ENCODE data around the gene MADCAM1.

The MADCAM1 gene

DNA sequence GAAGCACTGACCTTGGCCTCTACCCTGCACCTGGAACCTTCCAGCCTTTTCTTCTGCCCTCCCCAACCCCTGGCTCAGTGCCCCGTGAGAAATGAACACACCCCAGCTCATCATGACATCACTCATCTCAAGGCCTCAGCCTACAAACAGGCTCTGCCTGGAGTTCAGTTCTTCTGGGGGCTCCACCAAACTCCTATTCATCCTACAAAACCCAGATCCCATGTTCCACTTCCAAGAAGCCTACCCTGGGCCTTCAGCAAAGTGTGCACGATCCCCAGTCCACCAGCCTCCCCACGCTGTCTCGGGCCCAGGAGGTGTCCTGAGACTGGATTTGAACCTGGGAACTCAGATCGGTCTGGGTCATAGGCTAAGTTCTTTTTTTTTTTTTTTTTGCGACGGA is 26.5 kb upstream of the MADCAM1 start:
- no peaks in the 10 kb centered on the region for H3K4me1 Mint-ChIP-seq
- H3K9me3 Mint-ChIP-seq: no peaks in the 10 kb centered on the region
- H3K36me3 Mint-ChIP-seq (ENCODE audit: low read depth): no peaks in the 10 kb centered on the region
- TF ChIP-seq, protein P1, sequence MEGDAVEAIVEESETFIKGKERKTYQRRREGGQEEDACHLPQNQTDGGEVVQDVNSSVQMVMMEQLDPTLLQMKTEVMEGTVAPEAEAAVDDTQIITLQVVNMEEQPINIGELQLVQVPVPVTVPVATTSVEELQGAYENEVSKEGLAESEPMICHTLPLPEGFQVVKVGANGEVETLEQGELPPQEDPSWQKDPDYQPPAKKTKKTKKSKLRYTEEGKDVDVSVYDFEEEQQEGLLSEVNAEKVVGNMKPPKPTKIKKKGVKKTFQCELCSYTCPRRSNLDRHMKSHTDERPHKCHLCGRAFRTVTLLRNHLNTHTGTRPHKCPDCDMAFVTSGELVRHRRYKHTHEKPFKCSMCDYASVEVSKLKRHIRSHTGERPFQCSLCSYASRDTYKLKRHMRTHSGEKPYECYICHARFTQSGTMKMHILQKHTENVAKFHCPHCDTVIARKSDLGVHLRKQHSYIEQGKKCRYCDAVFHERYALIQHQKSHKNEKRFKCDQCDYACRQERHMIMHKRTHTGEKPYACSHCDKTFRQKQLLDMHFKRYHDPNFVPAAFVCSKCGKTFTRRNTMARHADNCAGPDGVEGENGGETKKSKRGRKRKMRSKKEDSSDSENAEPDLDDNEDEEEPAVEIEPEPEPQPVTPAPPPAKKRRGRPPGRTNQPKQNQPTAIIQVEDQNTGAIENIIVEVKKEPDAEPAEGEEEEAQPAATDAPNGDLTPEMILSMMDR (IDR thresholded peaks at IDR 0.05; ENCODE audit: unreplicated experiment in 3 of 3): no peak
- H3K27me3 Mint-ChIP-seq (ENCODE audit: low read depth): peaks cover 11% of the 10 kb centered on the region
- no peak overlapping the region for H3K27ac Mint-ChIP-seq
- no peak overlapping the region for H3K4me3 Mint-ChIP-seq

DNA sequence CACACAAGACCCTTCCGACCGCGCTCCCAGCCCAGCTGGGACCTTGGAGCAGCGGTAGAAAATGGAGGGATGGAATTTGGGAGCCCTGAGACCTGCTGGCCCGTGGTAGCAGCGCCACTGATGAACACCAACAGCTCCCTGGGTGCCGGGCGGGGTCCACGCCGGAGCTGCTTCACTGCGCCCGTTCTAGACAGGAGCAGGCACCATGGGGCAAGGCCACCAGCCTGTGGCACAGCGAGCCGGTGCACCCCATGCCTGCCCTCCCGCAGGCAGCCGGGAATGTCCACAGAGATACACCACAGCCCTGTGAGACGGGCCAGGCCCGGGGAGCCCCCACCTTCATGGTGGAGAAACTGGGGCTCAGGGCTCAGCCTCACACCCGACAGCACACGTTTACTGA is 25.6 kb upstream of the MADCAM1 start:
- Mint-ChIP-seq H3K4me1 (no peaks in the 10 kb centered on the region), H3K27ac (no peak overlapping the region), H3K36me3 (ENCODE audit: low read depth) (no peaks in the 10 kb centered on the region), H3K27me3 (ENCODE audit: low read depth) (peaks cover 17% of the 10 kb centered on the region), H3K4me3 (no peak overlapping the region), H3K9me3 (no peaks in the 10 kb centered on the region)
- TF ChIP-seq, protein P1 (IDR thresholded peaks at IDR 0.05; ENCODE audit: unreplicated experiment in 3 of 3): no peak

DNA sequence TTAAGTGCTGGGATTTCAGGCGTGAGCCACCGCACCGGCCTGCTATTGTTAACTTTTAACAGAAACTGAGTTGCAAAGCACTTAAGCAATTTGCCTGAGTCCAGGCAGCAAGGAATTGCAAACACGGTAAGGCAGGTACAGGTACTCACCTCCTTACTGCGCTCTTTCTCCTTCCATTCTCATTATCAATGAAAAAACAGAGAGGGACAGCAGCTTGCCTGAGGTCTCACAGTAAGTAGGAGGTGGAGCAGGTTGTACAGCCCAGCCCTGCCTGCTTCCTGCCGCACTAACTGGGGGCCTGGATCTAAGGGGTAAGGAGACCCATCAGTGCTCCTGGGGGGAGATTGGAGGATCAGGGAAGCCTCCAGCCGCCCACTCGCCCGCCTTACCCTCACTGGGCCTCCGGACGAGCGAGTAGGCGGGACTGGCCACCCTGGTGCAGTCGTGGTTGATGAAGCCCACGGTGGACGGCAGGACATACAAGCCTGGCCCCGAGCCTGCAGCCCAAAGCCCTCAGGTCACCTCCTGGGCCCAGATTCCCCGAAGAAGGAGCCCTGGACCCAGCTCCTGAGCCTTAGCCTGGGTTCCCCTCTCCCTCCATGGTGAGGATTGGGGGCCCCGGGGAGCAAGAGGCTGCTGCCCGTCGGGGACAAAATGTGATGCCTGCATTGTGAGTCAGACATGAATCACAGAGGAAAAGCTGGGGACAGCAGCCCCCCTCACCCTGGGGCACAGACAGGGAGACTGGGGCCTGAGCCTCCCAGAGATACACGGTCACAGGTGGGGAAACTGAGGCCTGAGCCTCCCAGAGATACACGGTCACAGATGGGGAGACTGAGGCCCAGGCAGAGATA is 24.1 kb upstream of the MADCAM1 start:
- H3K27ac Mint-ChIP-seq: no peak overlapping the region
- H3K4me1 Mint-ChIP-seq: no peaks in the 10 kb centered on the region
- peaks cover 20% of the 10 kb centered on the region for H3K27me3 Mint-ChIP-seq (ENCODE audit: low read depth)
- TF ChIP-seq, protein P1 (IDR thresholded peaks at IDR 0.05; ENCODE audit: unreplicated experiment in 3 of 3): no peak
- no peak overlapping the region for H3K4me3 Mint-ChIP-seq
- H3K36me3 Mint-ChIP-seq (ENCODE audit: low read depth): no peaks in the 10 kb centered on the region
- no peaks in the 10 kb centered on the region for H3K9me3 Mint-ChIP-seq

DNA sequence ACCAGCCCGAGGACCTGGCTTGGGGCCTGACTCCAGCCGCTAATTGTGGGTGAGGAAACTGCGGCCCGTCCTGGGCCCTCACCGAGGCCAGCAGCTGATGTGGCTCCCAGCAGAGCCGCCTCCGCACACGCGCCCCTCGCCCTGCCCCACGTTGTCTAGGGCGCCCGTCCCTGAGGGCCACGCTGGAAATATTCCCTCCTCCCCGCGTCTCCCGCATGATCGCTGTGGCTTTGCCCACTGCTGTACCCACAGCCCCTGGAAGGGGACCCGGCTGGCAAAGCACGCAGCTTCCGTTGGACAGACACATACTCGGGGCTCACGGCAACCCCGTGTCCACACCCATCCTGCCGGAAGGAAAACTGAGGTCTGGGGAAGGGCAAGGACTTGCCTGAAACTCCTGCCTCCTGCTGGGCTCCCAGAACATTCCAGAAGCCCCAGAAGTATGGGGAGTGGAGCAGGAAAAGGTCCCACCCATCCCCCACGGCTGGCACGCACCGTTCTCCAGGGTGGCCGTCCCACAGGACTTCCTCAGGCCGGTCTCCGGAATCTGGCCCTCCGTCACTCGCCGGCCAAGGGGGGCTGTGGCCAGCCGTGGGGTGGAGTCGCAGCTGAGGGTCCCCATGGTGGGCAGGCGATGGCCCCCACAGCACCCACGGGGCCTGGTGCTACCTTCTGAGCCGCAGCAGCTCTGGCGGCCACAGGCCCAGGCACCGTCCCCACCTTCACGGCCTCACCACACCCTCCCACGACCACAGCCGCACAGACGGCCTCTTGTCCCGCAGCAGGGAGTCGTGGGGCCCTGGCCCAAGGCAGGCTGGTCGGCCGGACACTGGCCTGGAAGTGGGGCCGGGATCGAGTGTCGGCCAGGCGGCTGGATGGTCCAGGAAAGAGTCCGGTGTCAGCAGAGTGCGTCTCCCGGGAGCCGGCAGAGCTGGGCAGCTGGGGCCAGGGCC is 21.9 kb upstream of the MADCAM1 start:
- H3K27ac Mint-ChIP-seq: no peak overlapping the region
- no peaks in the 10 kb centered on the region for H3K36me3 Mint-ChIP-seq (ENCODE audit: low read depth)
- H3K9me3 Mint-ChIP-seq: no peaks in the 10 kb centered on the region
- no peak overlapping the region for H3K4me3 Mint-ChIP-seq
- TF ChIP-seq, protein P1 (IDR thresholded peaks at IDR 0.05; ENCODE audit: unreplicated experiment in 3 of 3): no peak
- H3K27me3 Mint-ChIP-seq (ENCODE audit: low read depth): peaks cover 13% of the 10 kb centered on the region
- peaks cover 5% of the 10 kb centered on the region for H3K4me1 Mint-ChIP-seq

DNA sequence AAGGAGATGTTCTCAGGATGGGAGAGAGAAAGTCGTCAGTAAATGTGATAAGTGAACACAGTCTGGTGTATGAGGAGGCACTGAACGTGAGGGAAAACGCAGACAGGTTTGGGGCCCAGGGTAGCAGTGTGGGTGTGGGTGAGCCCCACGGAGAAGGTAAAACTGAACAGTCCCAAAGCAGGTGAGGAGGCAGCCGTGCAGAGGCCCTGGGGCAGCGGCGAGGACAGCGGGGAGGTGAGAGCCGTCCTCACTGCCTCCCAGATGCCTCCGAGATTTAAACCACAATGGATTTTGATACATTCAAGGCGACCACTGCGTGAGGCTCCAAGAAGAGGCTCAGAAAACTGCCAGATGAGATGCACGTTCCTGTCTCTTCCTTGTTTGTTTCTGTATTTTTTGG is 20.9 kb upstream of the MADCAM1 start:
- Mint-ChIP-seq H3K27me3 (ENCODE audit: low read depth) (peaks cover 19% of the 10 kb centered on the region), H3K4me1 (peaks cover 11% of the 10 kb centered on the region), H3K27ac (no peak overlapping the region), H3K36me3 (ENCODE audit: low read depth) (peaks cover under 1% of the 10 kb centered on the region), H3K4me3 (no peak overlapping the region), H3K9me3 (peaks cover 2% of the 10 kb centered on the region)
- TF ChIP-seq, protein P1 (IDR thresholded peaks at IDR 0.05; ENCODE audit: unreplicated experiment in 3 of 3): no peak
